HG02885 (cell line): ENCODE measurements around the gene BTG1.
A peak's percentile ranks its signal among the peaks of the same experiment; 100 is the strongest.

ENCODE experiments used
- ATAC-seq: cut with Tn5 transposase; IDR thresholded peaks from one replicate; pipeline ENCODE4 v1.9.1; 2021; ENCODE audit warnings: mild to moderate bottlenecking; ENCODE audit not compliant: unreplicated experiment, poor library complexity

The BTG1 gene

GRCh38 chr12:92134638-92135274, 10.9 kb downstream of the BTG1 start:
- ATAC-seq: peak; percentile 31

- peak; percentile 44 for ATAC-seq
These were observed 11.6 kb downstream of the BTG1 start for GRCh38 chr12:92133795-92134637.

GRCh38 chr12:92133171-92133570, 12.5 kb downstream of the BTG1 start:
- peak; percentile 19 for ATAC-seq

GRCh38 chr12:92132288-92132687, 13.4 kb downstream of the BTG1 start:
- no peak for ATAC-seq

GRCh38 chr12:92130999-92131398, 14.6 kb downstream of the BTG1 start:
- ATAC-seq: no peak

- ATAC-seq: no peak
These were observed 16.0 kb downstream of the BTG1 start for GRCh38 chr12:92129609-92130008.

GRCh38 chr12:92128612-92129011, 17.0 kb downstream of the BTG1 start:
- ATAC-seq: no peak

GRCh38 chr12:92124689-92125029, 21.0 kb downstream of the BTG1 start:
- no peak for ATAC-seq

GRCh38 chr12:92123780-92124688, 21.6 kb downstream of the BTG1 start:
- ATAC-seq: no peak

GRCh38 chr12:92122941-92123779, 22.5 kb downstream of the BTG1 start:
- no peak for ATAC-seq

- ATAC-seq: no peak
These were observed 23.8 kb downstream of the BTG1 start for GRCh38 chr12:92121826-92122225.

GRCh38 chr12:92118826-92119536, 26.7 kb downstream of the BTG1 start:
- ATAC-seq: no peak

GRCh38 chr12:92114834-92115233, 30.8 kb downstream of the BTG1 start:
- ATAC-seq: no peak

- no peak for ATAC-seq
These were observed 34.4 kb downstream of the BTG1 start for GRCh38 chr12:92111256-92111655.

- ATAC-seq: no peak
These were observed 35.5 kb downstream of the BTG1 start for GRCh38 chr12:92110083-92110640.

- no peak for ATAC-seq
These were observed 36.0 kb downstream of the BTG1 start for GRCh38 chr12:92109613-92110012.

- no peak for ATAC-seq
These were observed 37.0 kb downstream of the BTG1 start for GRCh38 chr12:92108651-92109050.

GRCh38 chr12:92107621-92108131, 38.0 kb downstream of the BTG1 start:
- ATAC-seq: no peak

GRCh38 chr12:92107094-92107493, 38.6 kb downstream of the BTG1 start:
- no peak for ATAC-seq
